Urinary bladder (tissue), 4 donors: Measurements from ENCODE around the gene TNS3. TPM values are rescaled to one million over a fixed set of nuclear protein-coding genes. Genes with fewer than 3 reads are reported as not detected.

ENCODE experiments used
- DNase-seq: peaks from one replicate; pipeline ENCODE4 v3.0.0-alpha.2; 2015; ENCODE audit errors: extremely low spot score
- H3K27ac ChIP-seq: one replicate; pipeline ENCODE4 v1.5.1; 2013; ENCODE audit warnings: low read depth, mild to moderate bottlenecking, moderate library complexity
- H3K36me3 ChIP-seq: one replicate; pipeline ENCODE4 v1.6.1; 2013; ENCODE audit warnings: mild to moderate bottlenecking, moderate library complexity; ENCODE audit not compliant: insufficient read depth
- H3K4me1 ChIP-seq: one replicate; pipeline ENCODE4 v1.6.1; 2013; ENCODE audit warnings: mild to moderate bottlenecking, moderate library complexity; ENCODE audit not compliant: insufficient read depth
- H3K4me3 ChIP-seq: one replicate; pipeline ENCODE4 v1.5.1; 2013; ENCODE audit warnings: low read depth, low read length
- WGBS: extraction: QIAGEN DNeasy Blood & Tissue Kit; methylation state at CpG from one replicate; pipeline ENCODE4 v1.1.7; 2013; 5-methylcytosine and 5-hydroxymethylcytosine counted together
- polyA plus RNA-seq: library from polyadenylated mRNA; stranded (reverse); fragments of 200-250 nt; gene quantifications from one replicate; pipeline ENCODE4 v1.2.3, GENCODE V29; 2013
- total RNA-seq: library from RNA; depleted of rRNA; stranded (reverse); fragments of >200 nt; gene quantifications from one replicate; pipeline ENCODE4 v1.2.3, GENCODE V29; 2014
- donor health status: healthy with polysubstance abuse.
- donor health status: healthy.

The TNS3 gene
- total and polyA plus RNA-seq, 2 donors: 15.5 to 71.3 TPM

DNA sequence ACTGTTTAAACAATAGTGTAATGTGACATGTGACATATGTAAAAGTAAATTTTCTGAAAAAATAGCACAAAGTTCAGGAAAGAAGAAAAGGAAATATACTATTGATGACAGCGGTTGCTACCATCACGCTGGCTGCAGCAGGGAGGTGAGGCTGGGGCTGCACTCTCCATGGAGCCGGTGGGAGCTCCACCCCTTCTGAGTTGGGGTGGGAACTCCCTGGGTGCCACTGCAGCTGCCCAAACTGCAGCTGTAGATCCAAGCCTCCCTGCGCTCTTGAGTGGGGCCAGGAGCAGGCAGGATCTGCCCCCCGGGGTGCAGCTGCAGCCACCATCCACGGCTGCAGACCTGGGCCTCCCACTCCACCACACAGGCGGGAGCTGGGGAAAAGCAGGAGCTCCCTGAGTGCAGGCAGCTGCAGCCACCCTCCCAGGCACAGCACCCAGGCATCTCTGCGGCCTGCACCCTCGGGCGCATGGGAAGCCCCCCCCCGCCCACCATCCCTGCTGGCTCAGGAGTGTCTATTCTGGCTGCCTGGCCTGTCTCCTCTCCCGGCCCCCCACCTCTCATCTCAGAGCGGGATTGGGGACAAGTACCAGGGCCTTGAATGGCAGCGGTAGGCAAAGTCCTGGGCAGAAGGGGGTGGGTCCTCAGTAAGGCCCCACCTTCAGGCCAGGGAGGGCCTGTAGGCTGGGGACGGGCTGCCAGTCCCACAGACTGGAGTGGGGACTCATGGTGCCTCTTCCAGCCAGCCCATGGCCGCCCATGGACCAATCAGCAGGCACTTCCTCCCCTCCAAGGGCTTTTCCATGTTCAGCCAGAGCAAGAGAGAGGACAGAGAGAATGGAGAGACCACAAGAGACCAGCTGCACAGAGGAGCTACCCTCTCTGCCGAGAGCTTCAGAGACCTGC, 50.1 kb downstream of the TNS3 start:
- 91% methylated on average over 17 of the region's 17 CpGs for WGBS
- H3K36me3 ChIP-seq: no peaks in the 10 kb centered on the region
- no peak overlapping the region for H3K27ac ChIP-seq
- no peak overlapping the region for H3K4me3 ChIP-seq
- DNase-seq: no peak
- no peaks in the 10 kb centered on the region for H3K4me1 ChIP-seq

DNA sequence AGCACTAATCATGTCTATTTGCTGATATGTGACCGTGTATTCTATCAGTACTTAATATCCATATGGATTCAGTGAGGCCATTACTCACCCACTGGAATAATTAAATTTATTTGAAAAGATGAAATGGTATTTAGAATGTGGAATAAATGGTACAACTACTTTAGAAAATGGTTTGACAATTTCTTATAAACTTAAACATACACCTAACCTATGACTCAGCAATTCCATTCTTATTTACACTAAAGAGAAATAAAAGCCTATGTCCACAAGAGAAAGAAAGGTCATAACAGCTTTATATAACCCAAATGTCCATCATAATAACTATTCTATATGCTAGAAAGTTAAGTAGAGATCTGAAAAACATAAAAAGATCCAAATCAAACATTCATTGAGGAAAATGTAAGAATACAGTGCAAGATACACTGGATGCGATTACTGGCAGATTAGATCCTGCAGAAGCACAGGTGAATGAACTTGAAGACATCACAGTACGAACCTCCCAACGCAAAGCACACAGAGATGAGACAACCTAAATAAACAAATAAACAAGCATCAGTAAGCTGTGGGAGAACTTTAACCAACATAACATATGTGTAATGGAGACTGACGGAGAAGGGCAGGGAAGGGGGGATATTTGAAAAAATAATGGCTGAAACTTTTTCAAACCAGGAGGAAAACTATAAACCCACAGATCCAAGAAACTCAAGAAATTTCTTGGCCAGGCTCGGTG, 51.9 kb downstream of the TNS3 start:
- WGBS: 83% methylated on average over 6 of the region's 6 CpGs
- no peak for DNase-seq
- Histone ChIP-seq H3K36me3 (no peaks in the 10 kb centered on the region), H3K4me3 (no peak overlapping the region), H3K27ac (no peak overlapping the region), H3K4me1 (no peaks in the 10 kb centered on the region)

GRCh38 chr7:47529405-47529804, 52.5 kb downstream of the TNS3 start:
- H3K36me3 ChIP-seq: no peaks in the 10 kb centered on the region
- H3K4me3 ChIP-seq: no peak overlapping the region
- WGBS: 96% methylated on average over 1 of the region's 1 CpG
- no peak overlapping the region for H3K27ac ChIP-seq
- H3K4me1 ChIP-seq: no peaks in the 10 kb centered on the region
- DNase-seq: no peak

- no peak overlapping the region for H3K27ac ChIP-seq
- DNase-seq: no peak
These were observed 53.4 kb downstream of the TNS3 start for GRCh38 chr7:47528471-47528870.

DNA sequence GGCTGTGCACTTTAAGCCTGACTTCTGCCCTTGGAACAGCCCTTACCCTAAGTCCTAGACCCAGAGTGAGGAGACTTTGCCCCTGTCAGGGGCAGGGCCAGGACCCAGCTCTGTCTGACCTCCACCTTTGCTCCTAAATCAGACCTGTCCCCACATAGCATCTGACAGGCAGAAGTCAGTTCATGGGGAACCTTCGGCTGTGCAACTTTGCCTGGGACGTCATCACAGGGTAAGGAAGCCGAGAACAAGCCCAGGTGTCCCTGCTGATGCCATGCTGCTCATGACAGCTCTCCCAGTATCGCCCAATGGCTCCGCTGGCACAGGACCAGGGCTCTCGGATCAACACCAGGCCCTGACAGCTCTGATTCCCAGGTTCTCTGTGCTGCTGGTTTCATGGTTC, 55.4 kb downstream of the TNS3 start:
- Histone ChIP-seq H3K4me3 (no peak overlapping the region), H3K27ac (no peak overlapping the region), H3K36me3 (no peaks in the 10 kb centered on the region), H3K4me1 (no peaks in the 10 kb centered on the region)
- WGBS: 90% methylated on average over 6 of the region's 6 CpGs
- no peak for DNase-seq

More at GRCh38 chr7:47528471-47528870, 53.4 kb downstream of the TNS3 start:
- no peak overlapping the region for H3K4me3 ChIP-seq
- WGBS: 88% methylated on average over 6 of the region's 6 CpGs
- H3K36me3 ChIP-seq: no peaks in the 10 kb centered on the region
- no peaks in the 10 kb centered on the region for H3K4me1 ChIP-seq

- H3K27ac ChIP-seq: no peak overlapping the region
- WGBS: 82% methylated on average over 12 of the region's 12 CpGs
- DNase-seq: no peak
These were observed 56.8 kb downstream of the TNS3 start for GRCh38 chr7:47525066-47525623.

DNA sequence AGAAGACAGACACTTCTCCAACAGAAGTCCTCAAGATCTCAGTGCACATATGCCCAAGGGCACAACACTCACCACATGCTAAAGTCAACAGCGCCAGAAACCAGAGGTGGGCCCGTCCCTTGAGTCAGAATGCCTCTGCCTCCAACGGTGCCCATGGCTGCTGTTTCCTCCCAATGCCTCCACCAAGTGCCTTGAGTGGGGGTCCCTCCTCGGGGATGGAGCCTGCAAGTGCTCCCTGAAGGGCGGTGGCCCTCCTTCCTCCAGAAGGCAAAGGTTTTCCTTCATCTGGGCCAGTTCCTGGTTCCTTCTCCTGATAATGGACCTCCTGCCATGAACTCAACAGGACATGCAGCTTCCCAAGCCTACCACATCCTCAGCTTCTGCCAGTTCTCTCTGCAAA, 58.5 kb downstream of the TNS3 start:
- WGBS: 95% methylated on average over 5 of the region's 5 CpGs
- H3K27ac ChIP-seq: no peak overlapping the region
- H3K4me1 ChIP-seq: no peaks in the 10 kb centered on the region
- H3K4me3 ChIP-seq: no peak overlapping the region
- no peaks in the 10 kb centered on the region for H3K36me3 ChIP-seq
- DNase-seq: no peak

More at GRCh38 chr7:47525066-47525623, 56.8 kb downstream of the TNS3 start:
- Histone ChIP-seq H3K4me3 (no peak overlapping the region), H3K36me3 (no peaks in the 10 kb centered on the region), H3K4me1 (no peaks in the 10 kb centered on the region)

GRCh38 chr7:47521816-47522561, 59.9 kb downstream of the TNS3 start:
- Histone ChIP-seq H3K4me1 (peaks cover 1% of the 10 kb centered on the region), H3K36me3 (no peaks in the 10 kb centered on the region), H3K4me3 (no peak overlapping the region), H3K27ac (no peak overlapping the region)
- WGBS: 93% methylated on average over 14 of the region's 14 CpGs
- DNase-seq: no peak

DNA sequence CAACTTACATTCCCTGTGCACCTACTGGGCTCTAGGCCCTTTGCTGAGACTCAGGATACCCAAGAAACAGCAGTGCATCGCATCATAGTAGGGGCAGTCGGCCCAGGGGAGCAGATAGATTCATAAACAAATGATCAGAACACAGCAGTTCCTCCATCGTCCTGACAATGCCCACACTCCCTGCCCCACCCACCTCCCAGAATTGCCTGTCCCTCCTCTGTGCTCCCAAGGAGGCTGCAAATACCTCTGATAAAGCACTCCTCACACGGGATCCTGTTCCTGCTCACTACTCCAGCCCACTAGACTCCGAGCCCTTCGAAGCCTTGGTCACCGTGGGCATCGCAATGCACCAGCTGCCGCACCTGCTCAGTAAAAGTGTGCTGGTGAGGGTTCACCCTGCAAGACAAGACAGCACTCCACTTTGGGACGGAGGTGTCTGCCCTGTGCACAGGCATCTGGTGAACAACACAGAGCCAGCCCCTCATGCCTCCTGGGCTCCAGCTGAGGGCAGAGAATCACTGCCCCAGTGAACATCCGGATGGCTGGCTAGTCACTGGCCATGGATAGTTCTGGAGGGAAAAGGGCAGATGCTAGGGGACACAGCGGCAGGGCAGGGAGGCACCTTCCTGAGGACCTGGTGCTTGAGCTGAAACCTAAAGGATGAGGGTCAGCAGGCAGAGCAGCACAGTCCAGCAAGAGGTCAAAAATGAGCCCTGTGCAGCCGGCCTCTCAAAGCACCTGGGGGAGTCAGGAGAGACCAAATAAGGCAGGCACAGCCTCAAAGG, 60.7 kb downstream of the TNS3 start:
- Histone ChIP-seq H3K4me3 (no peak overlapping the region), H3K36me3 (no peaks in the 10 kb centered on the region), H3K4me1 (peaks cover 2% of the 10 kb centered on the region), H3K27ac (no peak overlapping the region)
- no peak for DNase-seq
- WGBS: 81% methylated on average over 13 of the region's 13 CpGs

GRCh38 chr7:47520406-47520805, 61.5 kb downstream of the TNS3 start:
- H3K36me3 ChIP-seq: no peaks in the 10 kb centered on the region
- no peak for DNase-seq
- peaks cover 2% of the 10 kb centered on the region for H3K4me1 ChIP-seq
- WGBS: 20% methylated on average over 8 of the region's 8 CpGs
- no peak overlapping the region for H3K4me3 ChIP-seq
- no peak overlapping the region for H3K27ac ChIP-seq

- Histone ChIP-seq H3K4me1 (peaks cover 2% of the 10 kb centered on the region), H3K27ac (no peak overlapping the region)
These were observed 63.1 kb downstream of the TNS3 start for GRCh38 chr7:47518827-47519226.

GRCh38 chr7:47517821-47518480, 64.0 kb downstream of the TNS3 start:
- DNase-seq: no peak
- 95% methylated on average over 10 of the region's 10 CpGs for WGBS
- peaks cover 2% of the 10 kb centered on the region for H3K4me1 ChIP-seq

More at GRCh38 chr7:47518827-47519226, 63.1 kb downstream of the TNS3 start:
- Histone ChIP-seq H3K36me3 (no peaks in the 10 kb centered on the region), H3K4me3 (no peak overlapping the region)
- WGBS: 76% methylated on average over 7 of the region's 7 CpGs
- DNase-seq: no peak

More at GRCh38 chr7:47517821-47518480, 64.0 kb downstream of the TNS3 start:
- H3K27ac ChIP-seq: no peak overlapping the region
- H3K4me3 ChIP-seq: no peak overlapping the region
- H3K36me3 ChIP-seq: no peaks in the 10 kb centered on the region
